CD1c-positive myeloid dendritic cell (primary cell): ENCODE results near the gene RNF212B.

Experiments used
- DNase-seq: peaks from one replicate; pipeline ENCODE4 v3.0.0-alpha.2; 2016; ENCODE audit errors: extremely low spot score

RNF212B gene

DNA sequence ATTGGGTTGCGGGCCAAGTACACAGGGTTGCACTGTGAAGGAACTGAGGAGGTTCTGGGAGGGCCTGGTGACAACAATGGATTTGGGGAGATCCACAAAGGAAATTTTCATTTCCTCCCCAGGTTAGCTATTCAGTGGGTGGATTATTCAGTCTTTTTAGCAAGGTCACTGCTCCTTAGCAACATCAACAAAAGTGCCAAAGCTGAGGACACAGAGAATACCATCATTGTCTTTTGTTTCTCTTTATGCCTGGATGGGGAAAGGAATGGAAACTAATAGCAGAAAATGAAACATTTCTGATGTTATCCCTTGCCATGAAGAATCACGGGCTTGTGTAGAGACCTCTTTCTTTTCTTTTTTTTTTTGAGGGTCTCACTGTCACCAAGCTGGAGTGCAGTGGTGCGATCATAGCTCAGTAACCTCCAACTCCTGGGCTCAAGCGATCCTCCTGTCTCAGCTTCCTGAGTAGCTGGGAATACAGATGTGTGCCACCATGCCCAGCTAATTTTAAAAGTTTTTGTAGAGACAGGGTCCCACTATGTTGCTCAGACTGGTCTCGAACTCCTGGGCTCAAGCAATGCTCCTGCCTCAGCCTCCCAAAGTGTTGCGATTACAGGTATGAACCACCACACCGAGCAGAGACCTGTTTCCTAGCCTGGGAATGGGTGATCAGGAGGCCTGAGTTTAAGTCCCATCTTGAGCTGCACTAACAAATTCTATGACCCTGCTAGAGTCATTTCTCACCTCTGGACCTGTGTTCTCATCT lies 58.5 kb downstream of the RNF212B start:
- no peak for DNase-seq

DNA sequence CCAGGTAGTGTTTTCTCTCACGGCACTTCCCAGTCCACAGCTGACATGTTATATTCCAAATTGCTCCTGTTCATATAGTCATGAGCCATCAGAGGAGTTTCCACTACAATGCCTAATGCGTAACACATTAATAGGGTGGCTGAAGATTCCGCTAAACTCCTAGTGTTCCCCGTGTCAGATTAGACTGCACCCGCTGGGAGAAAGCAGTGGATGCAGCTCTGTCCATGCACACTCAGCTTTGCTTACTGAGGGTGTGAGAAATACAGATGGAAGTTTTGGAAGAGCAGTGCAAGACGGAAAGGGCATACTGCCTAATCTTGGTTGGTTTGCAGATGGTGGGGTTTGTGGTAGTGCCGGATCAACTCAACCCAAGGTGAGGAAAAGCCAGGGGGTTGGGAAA lies 59.4 kb downstream of the RNF212B start:
- DNase-seq, result no peak

DNA sequence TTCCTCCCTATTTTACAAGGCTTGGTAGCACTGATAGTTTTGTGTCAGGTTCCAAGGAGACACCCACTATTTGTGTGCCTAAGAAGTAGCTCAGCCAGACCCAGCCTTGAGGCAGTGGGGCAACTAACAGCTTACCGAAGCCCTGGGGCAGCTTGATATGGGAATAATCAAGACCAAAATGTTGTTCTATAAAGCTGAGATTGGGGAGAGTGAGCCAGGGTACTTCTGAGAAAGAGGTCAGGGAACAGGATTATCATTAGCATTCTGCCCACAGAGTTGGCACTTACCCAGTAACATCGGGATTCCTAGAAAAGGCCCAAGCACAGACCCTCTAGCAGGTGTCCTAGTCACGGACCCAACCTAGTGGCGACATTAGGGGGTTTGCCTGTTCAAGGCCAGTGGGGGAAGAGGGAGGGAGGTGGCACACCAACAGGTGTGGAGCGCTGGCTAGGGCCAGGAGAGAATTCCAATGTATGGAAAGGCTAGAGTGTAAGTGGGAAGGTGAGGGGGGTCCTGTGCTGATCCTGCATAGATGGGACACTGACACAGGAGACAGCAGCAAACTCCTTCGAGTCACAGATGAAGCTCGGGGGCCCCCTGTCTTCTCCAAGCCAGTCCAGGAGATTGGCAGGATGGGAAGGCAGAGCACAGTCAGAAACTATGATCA lies 60.0 kb downstream of the RNF212B start:
- no peak for DNase-seq

DNA sequence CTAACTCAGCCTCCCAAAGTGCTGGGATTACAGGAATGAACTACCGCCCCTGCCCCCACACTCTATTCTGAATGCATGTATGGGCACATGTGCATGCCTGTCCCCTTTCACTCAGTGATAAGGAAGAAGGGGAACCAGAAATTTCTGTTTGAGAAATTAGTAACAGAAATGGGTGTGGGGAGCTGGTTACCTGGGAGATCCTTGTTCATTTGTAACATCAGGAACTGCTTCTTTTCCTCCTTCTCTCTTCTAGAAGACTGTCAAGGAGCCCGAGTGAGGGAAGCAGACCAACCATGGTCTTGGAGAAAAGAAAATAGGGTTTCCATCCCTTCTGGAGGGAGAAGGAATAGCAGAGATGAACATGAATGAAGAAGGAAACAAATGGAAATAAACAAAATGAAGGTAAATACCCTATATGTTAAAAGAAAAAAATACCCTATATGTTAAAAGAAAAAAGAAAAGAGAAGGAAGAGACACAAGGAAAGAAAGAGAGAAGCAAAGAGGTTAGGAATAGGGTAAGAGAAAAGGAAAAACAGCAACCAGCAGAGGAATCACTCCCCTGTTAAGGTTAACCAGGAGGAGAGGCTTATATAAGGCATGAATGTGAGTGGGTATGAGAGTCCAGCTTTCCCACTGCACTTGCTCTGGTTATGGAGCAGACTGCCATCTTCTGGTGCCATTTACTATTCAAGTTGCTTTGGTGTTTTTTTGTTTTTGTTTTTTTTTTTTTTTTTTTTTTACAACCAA lies 61.6 kb downstream of the RNF212B start:
- peak; percentile 33 for DNase-seq

DNA sequence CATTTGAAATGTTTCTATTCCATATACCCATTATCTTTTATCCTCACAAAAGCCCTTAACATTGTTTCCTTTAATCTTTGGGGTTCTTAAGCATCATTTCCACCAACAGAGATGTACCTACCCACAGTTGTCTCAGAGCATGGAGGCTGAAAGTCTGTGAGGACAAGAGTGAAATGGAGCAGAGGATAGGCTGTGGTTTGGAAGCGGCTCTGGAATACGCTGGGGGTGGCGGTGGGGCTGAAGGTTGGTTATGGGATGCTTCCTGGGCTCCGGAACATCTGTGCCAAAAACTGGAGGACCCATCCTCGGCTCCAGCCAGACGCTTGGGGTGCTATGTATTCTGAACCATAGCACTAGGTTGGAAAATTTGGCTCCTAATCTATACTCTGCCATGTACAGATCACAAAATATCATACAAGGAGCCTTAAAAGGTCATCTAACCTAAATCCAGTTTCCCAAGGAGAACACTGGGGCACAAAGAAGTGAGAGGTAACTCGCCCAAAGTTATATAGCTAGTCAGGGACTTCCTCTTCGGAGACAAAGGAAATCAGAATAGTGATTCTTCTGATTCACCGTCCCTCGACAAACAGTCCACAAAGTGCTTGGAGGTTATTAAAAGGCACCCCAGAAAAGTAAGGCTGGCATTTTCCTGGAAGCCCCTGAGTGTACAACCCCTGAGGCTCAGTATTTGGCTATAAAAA lies 62.4 kb downstream of the RNF212B start:
- DNase-seq, result peak; percentile 44

DNA sequence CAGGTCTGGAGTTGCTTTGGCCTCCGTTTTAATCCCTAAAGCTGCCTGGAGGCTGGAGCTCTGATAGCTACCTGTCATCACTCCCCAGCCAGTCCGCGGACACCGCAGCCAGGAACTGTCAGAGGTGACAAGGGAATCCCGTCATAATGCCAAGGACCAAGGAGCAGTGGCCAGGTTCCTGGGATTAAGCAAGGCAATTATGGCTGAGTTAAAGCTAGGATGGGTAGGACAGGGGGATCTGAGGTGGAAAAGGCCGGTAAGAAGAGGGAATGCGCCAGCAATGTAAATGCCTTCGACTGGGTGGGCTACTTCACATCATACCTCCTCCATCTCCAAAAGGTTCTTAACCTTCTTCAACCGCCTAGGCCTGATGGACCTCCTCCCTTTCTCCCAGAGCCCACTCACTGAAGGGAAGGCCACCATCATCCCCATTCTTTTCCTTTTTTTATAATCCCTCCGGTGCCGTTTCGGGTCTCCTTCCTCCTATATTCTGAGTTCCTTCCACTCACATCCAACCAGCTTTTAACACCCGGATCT lies 63.0 kb downstream of the RNF212B start:
- peak; percentile 37 for DNase-seq

DNA sequence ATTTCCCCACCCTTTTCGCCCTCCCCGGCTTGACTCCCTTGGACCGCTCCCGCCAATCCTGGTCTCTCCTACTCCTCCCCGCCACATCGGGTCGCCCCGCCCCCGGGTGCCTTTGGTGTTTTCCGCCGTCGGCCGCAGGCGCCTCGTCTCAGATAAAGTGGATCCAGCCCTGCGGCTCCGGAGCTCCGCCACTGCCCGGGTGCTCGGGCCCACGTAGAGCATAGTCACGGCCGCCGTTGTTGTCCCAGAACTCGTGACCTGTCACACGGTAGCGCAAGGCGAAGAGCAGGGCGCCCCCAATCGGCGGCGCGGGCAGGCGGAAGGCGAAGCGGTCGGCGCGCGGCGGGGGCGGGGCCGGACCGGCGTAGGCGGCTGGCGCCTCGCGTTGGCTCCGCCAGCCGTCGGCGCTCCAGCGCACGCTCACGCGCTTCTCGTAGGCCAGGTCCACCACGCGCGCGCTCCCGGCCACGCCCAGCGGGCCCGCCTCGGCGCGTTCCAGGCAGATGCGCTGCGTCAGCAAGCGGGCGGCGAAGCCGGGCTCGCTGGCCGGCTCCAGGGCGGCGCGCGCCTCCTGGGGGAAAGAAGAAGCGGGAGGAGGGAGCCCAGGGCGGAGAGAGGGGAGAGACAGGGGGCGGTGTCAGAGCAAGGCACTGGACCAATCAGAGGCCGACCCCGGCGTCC lies 63.7 kb downstream of the RNF212B start:
- DNase-seq, result peak; percentile 100

DNA sequence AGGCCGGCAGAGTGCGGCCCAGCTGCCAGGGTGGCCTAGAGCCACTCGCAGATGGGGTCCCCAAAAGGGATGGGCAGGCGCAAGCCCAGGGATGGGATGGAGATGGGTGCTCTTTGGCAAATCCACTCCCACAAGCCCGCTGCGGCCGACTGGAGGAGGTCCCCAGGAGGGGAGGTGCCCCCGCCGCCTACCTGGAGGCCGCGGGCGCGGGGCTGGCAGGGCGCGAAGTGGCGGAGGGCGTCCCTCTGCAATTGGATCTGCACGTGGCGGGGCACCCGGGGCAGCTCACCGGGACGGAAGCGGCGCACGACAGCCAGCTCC lies 64.2 kb downstream of the RNF212B start:
- no peak for DNase-seq

DNA sequence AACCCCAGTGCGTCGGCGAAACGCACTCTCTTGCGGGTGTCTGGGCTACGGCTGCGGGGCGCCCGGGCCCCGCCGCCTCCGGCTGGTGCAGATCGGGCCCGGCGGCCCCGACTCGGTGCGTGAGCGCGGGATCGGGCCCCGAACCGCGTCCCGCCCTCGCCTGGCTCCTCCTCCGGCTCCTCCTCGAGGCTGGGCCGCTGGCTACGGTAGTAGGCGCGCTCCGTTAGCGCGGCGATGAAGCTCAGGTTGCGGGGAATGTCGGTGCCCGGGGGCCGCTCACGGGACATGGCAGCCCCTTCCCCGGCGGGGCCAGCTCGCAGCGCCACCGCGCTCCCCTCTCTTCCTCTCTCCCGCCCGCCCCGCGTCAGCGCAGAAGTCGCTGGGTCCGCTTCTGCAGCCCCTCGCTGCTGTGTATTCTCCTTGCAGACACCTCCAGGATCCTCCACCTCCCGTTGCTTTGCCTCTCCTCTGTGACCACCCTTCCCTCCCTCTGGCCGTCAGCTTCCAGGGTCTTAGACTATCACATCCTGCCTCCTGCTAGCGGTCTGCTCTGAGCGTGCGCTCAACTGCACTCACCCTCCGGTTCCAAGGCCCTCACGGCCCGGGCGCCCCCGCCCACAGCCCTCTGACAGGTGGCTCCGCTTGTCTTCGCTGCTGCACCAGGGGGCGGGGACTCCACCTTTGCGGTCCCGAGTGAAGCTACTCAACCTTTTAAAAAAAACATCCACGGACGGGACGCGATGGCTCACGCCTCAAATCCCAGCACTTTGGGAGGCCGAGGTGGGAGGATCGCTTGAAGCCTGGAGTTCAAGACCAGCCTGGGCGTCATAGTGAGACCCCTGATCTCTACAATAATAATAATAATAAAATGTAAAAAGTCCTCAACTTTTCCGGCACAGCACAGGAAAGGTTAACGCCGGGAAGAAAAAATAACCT lies 64.8 kb downstream of the RNF212B start, which contains the start of gene PPP1R3E:
PPP1R3E (minus strand) TSS at position 570 of the 936 bp plus-strand sequence; CDS start at position 287, 283 bp downstream.
- peak; percentile 65 for DNase-seq

DNA sequence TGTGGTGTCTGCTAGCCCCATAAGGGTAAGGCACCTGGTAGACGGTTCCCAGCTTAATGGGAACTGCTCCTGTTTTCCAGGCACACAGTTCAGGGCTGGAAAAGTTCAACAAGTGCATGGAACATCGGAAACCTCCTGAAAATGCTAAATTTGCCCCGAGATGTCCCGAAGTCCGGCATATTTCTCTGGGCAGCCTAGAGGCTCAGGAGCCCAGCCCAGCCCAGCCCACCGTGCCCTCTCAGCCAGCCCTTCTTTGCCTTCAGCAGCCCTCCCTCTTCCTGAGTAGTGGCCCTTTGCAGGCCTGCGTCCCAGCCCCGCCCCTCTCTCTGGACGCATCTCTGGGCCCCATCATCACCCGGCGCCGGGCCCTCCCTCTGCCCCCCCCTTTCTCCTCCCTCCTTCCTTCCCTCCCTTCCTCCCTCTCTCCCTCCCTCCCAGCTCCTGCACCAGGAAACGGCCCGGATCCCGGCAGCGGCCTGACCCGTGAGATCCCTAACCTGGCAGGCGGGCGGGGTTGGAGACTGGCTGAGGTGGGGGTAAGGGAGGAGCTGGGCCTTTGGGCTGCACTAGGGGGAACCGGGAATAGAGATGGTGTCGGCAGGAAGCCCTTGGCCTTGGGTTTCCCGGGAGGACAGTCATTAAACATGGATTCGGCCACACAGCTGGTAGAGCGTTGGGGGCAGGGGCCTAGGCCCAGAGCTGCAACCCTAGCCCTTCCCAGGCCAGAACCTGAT lies 68.8 kb downstream of the RNF212B start, which contains the start of gene BCL2L2:
BCL2L2 (plus strand) TSS at position 422 of the 734 bp plus-strand sequence. CDS start 935 bp downstream, outside the sequence.
- DNase-seq, result peak; percentile 62

DNA sequence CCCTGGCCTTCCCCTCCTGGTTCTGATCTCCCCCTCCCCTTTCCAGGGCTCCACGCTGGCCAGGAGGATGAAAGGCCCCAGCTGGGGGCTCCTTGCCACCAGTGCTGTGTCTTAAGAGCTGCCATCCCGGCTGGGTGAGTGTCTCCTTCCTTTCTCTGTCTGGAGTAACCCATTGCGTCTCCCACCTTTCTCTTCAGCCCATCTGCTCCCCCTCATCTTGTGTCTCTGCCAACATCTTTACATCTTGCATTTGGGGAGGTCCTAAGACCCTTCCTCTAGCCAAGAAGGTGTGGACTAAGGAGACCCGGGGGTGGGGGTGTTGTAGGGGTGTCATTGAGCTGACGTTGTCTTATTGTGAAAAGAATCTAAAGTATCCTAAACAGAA lies 69.4 kb downstream of the RNF212B start:
- DNase-seq, result no peak

DNA sequence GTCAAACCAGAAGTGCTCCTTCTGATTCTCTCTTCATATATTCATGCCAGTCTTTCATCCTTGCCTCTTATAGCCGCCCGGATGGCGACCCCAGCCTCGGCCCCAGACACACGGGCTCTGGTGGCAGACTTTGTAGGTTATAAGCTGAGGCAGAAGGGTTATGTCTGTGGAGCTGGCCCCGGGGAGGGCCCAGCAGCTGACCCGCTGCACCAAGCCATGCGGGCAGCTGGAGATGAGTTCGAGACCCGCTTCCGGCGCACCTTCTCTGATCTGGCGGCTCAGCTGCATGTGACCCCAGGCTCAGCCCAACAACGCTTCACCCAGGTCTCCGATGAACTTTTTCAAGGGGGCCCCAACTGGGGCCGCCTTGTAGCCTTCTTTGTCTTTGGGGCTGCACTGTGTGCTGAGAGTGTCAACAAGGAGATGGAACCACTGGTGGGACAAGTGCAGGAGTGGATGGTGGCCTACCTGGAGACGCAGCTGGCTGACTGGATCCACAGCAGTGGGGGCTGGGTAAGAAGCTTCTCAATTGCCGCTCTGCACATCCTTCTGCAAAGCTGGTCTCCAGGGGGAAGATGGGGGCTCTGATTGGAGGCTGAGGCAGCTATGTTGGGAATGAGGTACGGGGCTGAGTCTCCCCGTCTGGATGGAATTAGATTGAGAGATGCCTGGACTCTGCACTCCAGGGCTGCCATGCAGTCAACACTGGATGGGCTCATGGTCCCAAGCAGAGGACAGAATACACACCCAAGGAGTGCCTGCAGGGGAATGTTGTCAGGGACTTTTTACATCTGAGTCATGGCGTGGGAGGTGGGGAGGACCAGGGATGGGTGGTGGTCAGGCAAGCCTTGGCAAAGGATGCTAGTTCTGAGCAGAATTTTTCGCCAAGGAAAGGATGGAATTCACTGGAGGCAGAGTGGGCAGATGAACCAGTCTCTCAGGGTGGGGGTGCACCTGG lies 70.2 kb downstream of the RNF212B start:
- no peak for DNase-seq

DNA sequence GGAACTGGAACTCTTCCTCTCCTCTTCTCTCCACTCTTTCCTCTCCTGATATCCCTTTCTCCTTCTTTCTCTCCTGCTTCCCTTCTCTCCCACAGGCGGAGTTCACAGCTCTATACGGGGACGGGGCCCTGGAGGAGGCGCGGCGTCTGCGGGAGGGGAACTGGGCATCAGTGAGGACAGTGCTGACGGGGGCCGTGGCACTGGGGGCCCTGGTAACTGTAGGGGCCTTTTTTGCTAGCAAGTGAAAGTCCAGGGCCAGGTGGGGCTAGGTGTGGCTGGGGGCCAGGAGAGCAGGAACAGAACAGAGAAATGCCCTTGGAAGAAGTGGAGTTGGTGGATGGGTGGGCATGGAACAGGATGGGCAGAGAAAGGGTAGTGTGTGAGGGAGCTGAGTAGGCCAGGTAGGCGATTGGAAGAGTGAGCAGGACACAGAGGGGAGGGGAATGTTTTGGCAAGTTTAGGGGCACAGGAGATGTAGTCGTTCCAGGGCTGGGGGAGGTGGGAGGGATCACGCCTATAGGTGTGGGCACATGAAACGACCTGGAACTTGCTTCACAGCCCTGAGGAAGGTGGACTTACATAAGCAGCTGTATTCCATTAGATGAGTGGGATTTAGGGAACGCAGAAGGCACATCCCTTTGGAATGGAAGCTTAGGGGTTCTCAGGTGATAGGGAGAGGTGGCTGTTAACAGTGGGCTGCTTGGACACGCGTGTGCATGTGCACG lies 71.1 kb downstream of the RNF212B start:
- DNase-seq, result no peak

DNA sequence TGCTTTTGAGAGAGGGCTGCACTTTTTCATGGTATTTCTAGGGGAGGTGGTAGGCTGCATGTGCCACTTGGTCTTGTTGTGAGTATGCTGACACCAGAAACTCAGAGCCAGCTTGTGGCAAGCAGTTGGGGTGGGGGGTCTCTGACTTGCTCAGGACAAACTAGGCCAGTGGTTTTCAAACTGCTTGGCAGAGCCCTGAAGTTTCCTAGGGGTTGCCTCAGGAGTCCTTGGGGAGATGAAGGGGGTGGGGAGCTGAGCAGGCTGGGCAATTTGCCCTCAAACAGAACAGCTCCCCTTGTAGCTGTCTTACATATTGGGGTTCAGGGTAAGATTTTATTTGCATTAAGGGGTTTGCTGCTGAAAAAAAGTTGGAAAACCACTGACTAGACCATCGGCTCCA lies 72.8 kb downstream of the RNF212B start:
- no peak for DNase-seq

DNA sequence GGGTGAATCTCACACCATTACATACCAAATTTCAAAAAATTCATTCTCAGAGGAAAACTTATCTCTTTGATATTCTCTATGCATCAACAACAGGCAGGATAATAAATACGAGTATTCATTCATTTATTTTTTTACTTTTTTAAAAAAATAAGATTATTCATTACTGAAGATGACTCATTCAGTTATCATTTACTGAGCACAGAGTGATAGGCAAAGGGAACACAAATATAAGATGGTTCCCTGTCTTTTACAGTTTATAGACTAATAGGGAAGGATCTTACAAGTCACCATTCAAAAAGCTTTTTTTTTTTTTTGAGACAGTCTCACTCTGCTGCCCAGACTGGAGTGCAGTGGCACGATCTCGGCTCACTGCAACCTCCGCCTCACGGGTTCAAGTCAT lies 78.6 kb downstream of the RNF212B start:
- DNase-seq, result no peak

DNA sequence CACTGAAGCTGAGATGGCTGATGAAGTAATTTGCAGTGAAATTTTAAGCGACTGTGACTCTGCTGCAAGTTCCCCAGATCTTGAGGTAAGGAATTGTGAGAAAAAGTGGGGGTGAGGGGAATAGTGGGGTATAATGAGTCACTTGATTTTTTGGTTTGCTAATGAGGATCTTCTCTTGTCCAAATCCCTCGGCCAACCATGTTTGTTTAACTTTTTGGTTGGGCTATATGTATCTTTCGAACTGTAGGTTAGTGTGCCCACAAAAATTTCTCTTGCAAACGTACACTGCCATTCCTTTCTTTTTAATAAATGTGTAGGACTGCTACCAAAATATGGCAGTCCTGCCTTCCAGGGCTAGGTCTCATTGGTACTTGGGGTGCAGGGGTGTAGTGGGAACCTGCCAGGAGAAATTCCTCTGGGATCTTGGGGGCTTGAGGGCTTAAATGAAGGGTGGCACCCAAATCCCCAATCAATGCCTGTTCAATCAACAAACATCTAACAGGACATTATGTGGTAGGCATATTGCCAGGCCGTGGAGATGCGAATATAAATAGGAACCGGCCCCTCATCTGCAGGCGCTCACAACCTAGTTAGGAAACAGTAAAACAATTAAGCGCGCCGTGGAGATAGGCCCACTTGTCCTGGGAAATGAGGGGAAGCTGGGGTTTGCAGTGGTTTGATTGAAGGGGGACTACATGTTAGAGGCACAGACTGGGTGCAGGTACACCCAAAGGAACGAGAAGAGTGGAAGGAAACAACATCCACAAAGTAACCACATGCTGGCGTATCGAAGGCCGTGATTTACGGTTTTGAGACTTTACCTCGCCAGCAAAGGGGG lies 82.2 kb downstream of the RNF212B start:
- no peak for DNase-seq
